Cerebellar cortex (tissue), 1 donor: ENCODE results near the gene MYT1.

Experiments
- DNase-seq: peaks from one replicate; pipeline ENCODE4 v3.0.0-alpha.2; 2015; ENCODE audit warnings: low spot score

The MYT1 gene

DNA sequence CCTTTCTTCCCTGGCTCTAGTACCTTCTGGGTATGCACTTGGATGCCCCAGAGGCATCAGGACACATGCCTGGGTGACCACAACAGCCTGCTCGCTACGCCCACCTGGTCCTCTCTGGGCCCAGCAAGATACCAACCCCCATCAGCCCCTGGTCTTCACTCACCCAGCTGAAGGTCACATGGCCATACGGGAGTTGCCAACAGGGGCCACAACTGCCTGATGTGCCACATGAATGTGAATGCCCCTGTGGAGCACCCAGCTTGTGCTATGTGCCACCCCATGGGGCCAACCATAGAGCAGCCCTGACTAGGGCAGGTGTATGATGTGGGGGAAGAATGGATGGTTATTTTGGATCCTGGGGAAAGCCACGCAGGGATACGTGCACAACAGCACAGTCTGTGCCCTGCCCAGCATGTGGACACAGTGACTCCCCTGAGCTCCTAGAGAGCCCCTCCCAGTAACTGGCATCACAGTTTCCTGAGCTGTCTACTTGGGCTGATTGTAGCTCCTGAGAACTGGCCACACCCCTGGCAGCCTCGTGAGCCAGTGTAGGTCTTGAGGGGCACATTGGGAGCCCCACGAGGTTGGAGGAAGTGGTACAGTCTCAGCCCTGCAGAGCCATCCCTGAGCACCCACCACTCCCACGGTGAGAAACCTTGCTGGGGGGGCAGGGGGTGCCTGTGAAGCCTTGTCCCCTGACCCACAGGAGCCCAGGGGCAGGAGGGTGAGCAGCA, 80.8 kb downstream of the MYT1 start:
- DNase-seq: no peak

DNA sequence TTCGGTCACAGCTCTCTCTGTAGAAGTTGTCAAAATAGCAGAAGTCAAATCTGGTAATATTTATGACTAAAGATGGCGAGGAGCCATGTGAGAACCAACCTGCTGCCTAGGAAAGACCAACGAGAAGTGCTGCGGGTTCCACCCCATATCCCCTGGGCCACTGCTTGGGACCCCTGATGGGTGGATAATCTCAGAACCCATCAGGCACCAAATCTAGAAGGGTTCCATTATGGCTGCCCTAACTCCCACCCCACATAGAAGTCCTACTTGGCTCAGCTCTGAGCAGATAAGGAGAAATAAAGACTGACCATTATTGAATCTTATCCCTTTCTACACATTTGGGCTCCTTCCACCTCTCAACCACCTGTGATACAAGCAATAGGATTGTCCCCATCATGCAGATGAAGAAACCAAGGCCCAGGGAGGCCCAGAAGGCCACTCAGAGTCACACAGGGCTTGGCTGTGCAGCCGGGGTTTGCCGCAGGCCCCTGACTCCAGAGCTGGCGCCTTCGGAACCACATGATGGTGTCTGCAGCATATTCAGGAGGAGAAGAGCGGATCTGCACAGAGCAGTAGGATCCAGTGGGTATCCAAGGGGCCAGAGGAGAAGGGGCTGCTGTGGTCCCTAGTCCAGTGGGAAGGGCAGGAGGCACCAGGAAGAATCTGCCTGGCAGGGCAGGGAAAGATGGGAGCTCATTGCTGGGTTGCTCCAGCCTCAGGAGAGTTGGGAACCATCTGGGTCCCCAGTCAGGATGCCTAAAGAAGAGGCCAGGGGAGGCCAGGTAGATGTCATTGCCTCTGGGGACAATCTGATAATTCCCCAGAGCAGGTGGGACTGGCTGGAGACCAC, 81.7 kb downstream of the MYT1 start:
- no peak for DNase-seq

GRCh38 chr20:64246616-64247306, 82.5 kb downstream of the MYT1 start:
- DNase-seq: no peak

GRCh38 chr20:64247307-64247618, 83.0 kb downstream of the MYT1 start:
- no peak for DNase-seq

- DNase-seq: no peak
Measured at GRCh38 chr20:64247970-64248841, 84.0 kb downstream of the MYT1 start.

- DNase-seq: no peak
Measured at GRCh38 chr20:64250027-64250426, 85.8 kb downstream of the MYT1 start.

DNA sequence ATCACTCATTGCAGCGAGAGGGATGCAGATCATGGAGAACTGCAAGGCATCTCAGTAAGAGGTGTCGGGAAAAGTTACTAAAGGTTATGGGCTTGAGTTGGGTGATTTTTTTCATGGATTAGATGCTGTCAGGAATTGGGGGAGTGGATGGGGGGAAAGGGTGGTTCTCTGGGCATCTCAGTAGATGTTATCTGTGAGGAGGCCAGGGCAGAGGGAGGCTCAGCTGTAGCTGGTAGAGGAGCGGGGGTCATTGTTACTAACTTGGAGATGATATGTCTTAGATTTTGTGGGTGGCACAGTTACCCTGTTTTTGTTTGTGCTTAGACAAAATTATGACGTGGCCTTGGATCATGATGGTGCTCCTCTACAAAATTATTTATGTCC, 88.7 kb downstream of the MYT1 start:
- DNase-seq: no peak

GRCh38 chr20:64253443-64253842, 89.2 kb downstream of the MYT1 start:
- DNase-seq: no peak

DNA sequence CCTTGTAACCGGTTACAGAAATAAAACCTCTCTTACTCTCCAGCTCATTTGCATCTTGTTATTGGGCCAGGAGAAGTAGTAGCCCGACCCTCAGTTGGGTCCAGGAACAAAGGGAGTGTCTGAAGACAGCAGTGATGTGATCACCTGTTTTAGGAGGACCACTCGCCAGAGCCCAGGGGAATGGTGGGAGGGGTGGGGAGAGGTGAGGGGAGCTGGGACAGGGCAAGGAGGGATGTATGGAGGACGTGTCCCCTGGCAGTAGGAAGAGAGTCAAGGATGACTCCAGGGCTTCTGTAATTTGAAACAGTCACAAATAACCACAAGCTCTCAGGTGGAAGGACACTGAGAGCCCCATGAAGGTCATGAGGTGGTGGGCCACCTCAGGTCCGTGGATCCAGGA, 89.9 kb downstream of the MYT1 start:
- DNase-seq: no peak

DNA sequence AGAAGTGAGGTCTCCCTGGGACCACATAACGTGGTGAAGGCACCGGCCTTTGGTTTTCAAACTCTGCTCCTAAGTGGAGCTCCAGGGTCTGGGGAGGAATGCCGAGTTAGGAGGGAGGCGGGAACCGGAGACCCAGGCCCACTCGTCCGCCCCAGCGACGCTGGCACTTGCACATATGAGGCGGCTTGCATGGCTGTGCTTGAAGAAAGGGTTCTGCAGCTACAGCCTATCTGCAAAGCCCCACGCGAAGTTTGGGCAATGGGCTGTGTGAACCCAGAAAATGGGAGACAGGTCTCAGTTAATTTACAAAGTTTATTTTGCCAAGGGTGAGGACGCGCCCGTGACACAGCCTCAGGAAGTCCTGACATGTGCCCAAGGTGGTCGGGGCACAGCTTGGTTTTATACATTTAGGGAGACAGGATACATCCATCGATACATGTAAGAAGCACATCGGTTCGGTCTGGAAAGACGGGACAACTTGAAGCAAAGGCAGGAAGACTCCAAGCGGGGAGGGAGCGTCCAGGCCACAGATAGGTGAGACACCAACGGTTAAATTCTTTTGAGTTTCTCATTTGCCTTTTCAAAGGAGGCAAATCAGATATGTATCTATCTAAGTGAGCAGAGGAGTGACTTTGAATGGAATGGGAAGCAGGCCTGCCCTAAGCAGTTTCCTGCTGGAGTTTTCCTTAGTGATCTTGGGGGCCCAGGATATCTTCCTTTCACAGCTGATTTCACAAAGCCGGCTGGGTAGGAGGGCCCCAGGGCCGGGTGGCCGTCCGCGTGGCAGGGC, 90.5 kb downstream of the MYT1 start:
- no peak for DNase-seq

DNA sequence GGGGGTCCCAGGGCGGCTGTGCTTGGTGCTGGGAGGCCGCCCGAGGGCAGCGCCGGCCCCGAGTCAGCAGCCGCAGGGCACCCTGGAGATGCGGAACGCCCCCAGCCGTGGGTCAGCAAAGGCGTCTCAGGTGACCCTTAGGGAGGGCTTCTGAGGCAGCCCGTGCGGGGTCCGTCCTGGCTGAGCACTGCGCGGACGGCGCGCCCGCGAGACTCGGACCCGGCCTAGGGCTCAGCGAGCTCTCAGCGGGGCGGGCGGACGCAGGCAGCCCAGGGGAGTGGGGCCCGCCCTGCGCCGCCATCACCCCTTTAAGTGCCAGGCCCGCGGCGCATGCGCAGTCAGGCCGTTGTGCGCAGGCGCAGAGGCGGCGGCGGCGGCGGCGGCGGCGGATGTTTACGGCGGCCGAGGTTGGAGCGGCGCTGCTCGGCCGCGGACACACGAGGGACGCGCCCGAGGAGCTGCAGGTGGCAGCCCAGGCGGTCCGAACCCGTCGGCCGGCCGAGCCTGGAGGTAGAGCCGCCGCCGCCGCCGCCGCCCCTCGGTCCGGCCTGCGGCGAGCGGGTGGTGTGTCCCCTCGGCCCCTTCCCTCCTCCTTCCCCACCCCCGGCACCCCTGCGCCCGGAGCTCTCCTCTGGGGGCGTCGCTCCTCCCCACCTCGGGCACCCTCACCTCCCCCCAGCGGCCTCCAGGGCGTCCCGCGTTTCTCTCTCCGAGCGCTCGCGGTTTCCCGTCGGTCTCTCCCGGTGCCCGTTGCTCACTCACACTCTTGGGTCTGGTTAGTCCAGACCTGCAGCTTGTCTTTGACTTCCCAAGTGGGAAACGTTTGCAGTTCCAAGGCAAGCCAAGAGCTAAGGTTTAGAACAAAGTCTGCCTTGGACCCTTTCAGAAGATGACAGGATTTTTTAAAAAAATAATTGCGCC, 91.4 kb downstream of the MYT1 start, which contains the start of gene PCMTD2:
TSS of gene PCMTD2 (plus strand) at position 388 of the 921 bp plus-strand sequence. CDS start 4,218 bp downstream, outside the sequence.
- DNase-seq: peak; percentile 74

- DNase-seq: peak; percentile 30
Measured at GRCh38 chr20:64256282-64256935, 92.2 kb downstream of the MYT1 start.

DNA sequence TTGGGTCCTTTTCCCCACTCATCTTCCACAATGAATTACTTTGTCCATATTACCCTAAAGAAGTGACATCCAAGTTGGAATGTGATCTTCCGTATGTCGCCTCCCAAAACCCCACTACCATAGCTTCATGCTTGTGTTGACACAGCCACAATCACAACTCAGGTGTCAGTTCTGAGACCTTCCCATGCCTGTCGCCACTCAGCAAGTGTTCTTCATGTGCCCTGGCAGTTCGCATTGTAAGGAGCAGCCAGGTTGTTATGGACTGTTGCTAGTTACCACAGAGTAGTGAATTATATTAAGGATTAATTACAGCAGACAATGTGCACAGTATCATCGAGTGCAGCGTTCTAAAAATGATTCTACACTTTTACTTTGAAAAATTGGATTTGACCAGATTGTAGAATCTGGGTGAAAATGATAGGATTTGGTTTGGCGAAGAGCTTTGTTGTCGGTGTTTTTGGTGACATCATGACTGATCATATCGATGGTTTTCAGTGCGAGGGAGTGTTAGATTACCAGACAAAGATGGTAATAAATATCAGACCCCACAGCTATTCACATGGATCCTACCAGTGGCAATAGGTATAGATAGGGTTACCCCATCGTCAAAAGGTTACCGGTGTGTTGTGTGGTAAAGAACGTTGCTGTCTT, 93.0 kb downstream of the MYT1 start:
- DNase-seq: no peak

GRCh38 chr20:64258071-64258823, 94.0 kb downstream of the MYT1 start:
- DNase-seq: no peak

- no peak for DNase-seq
Measured at GRCh38 chr20:64260239-64260638, 96.0 kb downstream of the MYT1 start.

- no peak for DNase-seq
Measured at GRCh38 chr20:64261138-64261537, 96.9 kb downstream of the MYT1 start.

DNA sequence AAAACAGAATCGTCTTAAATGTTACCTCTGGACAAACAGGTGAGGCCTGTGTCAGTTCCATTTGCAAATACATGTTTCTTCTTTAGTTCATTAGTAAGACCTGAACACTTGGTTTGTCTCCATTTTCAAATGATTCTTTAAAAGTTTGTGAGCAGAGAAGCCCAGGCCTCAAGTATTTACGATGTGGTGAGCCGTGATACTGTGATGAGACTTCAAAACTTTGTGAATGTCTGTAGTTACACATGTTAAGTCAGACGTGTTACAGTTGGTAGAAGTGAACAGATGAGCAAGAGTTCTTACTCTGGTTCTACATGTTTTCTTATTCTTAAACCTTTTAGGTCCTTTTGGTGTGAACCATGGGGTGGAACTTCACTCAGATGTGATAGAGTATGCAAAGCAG, 99.8 kb downstream of the MYT1 start:
- no peak for DNase-seq

GRCh38 chr20:64265201-64265600, 100.9 kb downstream of the MYT1 start:
- DNase-seq: no peak
